GM12874 (cell line): ENCODE data around the gene ATP2C2.

Experiments used
- TF ChIP-seq, protein P1 (sequence below): IDR thresholded peaks from 2 replicates; pipeline ENCODE4 v1.5.1; 2011; ENCODE audit warnings: low read depth, mild to moderate bottlenecking, control low read depth, low read length, moderate library complexity; ENCODE audit not compliant: insufficient read depth

The ATP2C2 gene

GRCh38 chr16:84334058-84334457 lies 34.3 kb upstream of the ATP2C2 start:
- TF ChIP-seq, protein P1, sequence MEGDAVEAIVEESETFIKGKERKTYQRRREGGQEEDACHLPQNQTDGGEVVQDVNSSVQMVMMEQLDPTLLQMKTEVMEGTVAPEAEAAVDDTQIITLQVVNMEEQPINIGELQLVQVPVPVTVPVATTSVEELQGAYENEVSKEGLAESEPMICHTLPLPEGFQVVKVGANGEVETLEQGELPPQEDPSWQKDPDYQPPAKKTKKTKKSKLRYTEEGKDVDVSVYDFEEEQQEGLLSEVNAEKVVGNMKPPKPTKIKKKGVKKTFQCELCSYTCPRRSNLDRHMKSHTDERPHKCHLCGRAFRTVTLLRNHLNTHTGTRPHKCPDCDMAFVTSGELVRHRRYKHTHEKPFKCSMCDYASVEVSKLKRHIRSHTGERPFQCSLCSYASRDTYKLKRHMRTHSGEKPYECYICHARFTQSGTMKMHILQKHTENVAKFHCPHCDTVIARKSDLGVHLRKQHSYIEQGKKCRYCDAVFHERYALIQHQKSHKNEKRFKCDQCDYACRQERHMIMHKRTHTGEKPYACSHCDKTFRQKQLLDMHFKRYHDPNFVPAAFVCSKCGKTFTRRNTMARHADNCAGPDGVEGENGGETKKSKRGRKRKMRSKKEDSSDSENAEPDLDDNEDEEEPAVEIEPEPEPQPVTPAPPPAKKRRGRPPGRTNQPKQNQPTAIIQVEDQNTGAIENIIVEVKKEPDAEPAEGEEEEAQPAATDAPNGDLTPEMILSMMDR: no peak

DNA sequence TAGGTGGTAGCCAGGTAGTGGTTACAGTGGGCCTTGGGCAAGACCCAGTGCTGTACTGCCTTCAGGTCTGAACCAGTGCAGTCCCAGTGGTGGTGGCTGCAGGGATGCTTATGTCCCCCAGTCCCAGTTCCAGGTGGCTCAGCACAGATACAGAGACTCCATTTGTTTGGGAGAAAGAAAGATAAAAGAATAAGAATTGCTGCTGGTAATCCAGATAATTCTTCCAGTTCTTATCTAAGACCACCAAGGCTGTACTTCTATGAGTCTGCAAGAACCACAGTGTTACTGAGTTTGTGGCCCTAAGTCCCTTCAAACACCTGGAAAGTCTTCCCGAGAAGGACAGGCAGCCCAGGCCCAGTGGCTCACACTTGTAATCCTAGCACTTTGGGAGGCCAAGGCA lies 33.9 kb upstream of the ATP2C2 start:
- TF ChIP-seq, protein P1: no peak

DNA sequence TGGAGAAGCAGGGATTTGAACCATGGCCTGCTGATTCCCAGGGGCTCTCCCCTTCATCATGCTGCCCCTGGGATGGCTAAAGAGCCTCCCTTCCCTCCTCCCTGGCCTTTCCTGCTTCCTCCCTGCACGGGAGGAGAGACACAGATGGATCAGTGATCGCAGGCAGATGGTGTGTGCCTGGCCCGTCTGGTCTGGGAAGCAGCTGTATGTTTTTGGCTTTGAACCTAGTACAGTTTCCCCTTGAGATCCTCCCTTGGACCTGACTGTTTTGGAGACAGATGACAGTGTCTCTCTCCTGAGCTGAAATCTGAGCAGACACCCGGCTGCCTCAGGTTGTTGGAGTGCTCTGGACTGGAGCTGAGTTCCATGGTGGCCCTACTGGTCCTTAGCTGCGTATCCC lies 29.0 kb upstream of the ATP2C2 start:
- TF ChIP-seq, protein P1: no peak

GRCh38 chr16:84339766-84340165 lies 28.6 kb upstream of the ATP2C2 start:
- TF ChIP-seq, protein P1: no peak

- TF ChIP-seq, protein P1: no peak
Observed at GRCh38 chr16:84340325-84341040, 27.9 kb upstream of the ATP2C2 start.

DNA sequence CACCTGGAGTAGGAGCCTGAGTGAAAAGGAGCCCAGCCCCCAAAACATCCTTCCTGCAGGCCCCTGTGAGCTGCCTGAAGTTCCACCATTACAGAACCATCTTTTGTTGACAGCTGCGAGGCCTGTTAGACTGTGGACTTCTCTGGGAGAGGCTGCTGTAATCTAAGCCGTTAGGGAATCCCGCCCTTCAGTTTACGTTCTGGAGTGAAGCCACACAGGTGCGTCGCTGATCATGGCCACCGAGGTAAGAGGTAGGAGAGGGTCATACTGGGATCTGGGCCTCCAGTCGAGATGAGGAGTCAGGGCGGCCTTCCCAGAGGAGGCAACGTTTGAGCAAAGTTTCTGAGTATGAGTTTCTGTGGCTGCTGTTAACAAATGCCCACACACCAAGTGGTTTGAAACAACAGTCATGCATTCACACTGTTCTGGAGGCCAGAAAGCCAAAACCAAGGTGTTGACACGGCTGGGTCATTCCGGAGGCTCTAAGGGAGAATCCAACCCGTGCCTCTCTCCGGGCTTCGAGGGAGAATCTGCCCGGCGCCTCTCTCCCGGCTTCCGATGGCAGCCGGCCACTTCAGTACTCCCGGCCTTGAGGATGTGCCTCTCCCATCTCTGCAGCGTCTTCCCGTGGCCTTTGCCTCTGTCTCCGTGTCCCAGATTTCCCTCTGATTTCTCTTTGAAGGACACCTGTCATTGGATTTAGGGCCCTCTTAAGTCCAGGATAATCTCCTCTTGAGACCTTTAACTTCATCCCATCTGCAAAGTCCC lies 26.6 kb upstream of the ATP2C2 start:
- TF ChIP-seq, protein P1: no peak

DNA sequence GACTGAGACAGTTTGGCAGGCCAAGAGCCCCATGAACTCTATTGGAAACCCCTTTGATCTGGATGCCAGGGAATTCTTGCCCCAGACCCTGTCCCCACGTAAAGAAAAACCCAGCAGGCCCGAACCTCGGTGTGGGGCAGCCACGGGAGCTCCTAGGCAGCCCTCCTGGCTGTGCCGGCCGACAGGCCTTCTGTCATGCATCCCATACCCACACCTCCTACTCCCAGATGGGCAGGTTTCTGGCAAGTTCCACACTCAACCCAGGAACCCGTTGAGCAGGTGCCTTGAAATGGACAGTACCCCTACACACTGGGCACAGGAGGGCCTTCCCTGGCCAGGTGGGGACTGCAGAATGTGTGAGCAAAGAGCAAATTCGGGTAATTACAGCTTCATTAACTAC lies 23.6 kb upstream of the ATP2C2 start:
- TF ChIP-seq, protein P1: no peak
